Measurements from ENCODE around the gene NDUFV3. TPM values are rescaled to one million over a fixed set of nuclear protein-coding genes. Genes with fewer than 3 reads are reported as not detected.

NDUFV3 gene
- total RNA-seq, 2 experiments from 2014 or later, result 23.1 to 29.4 TPM

DNA sequence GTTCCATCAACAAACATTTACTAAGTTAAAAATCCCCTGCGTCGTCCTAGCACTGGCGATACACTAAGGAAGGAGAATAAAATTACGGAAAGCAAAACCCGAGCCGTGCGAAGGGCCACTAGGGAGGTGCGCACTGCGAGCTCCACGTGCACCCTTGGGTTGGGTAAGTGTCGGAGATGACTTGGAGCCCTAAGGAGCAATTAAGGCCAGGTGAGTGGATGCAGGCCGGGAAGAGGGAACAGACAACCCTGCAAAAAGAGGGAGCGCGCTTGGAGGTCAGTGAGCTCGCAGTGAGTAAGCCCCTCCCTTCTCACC lies 14.5 kb upstream of the NDUFV3 start:
- H3K9me2 ChIP-seq (ENCODE audit: insufficient read depth, low read length), result no peaks in the 10 kb centered on the region
- H2AFZ ChIP-seq (ENCODE audit: low read length), result peak overlapping the region; percentile 4; the same call in 1 of the 2 replicates
- peak overlapping the region; percentile 98 for H3K4me2 ChIP-seq (ENCODE audit: low read length)
- H4K20me1 ChIP-seq (ENCODE audit: insufficient read depth, low read length), result peaks cover 7% of the 10 kb centered on the region; the same call in 1 of the 2 replicates
- POLR2A ChIA-PET, result interaction anchor here (0.8 to 1.2 kb wide), 2 partner anchors 15 to 141 kb away, joined by 3 to 7 read pairs; partner anchors contain the start of gene NDUFV3
- BruUV-seq (replicated peaks), result no TSS peak
- peaks cover 20% of the 10 kb centered on the region for H3K4me1 ChIP-seq (ENCODE audit: insufficient read depth, low read length, poor library complexity, severe bottlenecking)
- no peak for TF ChIP-seq EZH2phosphoT487 (IDR thresholded peaks at IDR 0.05; ENCODE audit: borderline replicate concordance, low read depth, low read length)
- TF ChIP-seq, protein P1, sequence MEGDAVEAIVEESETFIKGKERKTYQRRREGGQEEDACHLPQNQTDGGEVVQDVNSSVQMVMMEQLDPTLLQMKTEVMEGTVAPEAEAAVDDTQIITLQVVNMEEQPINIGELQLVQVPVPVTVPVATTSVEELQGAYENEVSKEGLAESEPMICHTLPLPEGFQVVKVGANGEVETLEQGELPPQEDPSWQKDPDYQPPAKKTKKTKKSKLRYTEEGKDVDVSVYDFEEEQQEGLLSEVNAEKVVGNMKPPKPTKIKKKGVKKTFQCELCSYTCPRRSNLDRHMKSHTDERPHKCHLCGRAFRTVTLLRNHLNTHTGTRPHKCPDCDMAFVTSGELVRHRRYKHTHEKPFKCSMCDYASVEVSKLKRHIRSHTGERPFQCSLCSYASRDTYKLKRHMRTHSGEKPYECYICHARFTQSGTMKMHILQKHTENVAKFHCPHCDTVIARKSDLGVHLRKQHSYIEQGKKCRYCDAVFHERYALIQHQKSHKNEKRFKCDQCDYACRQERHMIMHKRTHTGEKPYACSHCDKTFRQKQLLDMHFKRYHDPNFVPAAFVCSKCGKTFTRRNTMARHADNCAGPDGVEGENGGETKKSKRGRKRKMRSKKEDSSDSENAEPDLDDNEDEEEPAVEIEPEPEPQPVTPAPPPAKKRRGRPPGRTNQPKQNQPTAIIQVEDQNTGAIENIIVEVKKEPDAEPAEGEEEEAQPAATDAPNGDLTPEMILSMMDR (conservative IDR thresholded peaks at IDR 0.05; ENCODE audit: low read length), result no peak
- no peaks in the 10 kb centered on the region for H3K9me3 ChIP-seq (ENCODE audit: low read length)
- H3K27ac ChIP-seq (ENCODE audit: low read depth, low read length, poor library complexity, severe bottlenecking), result peak overlapping the region; percentile 65
- H3K79me2 ChIP-seq (ENCODE audit: insufficient read depth, low read depth, low read length), result peaks cover 54% of the 10 kb centered on the region
- H3K4me3 ChIP-seq (ENCODE audit: low read depth, low read length, poor library complexity, severe bottlenecking), result peak overlapping the region; percentile 77
- intact Hi-C loops (cut with micrococcal nuclease; ENCODE audit: unreplicated experiment), result loop anchor here (2.0 to 5.0 kb wide), 2 partner anchors 14 to 221 kb away; partner anchors contain the start of gene NDUFV3
- CTCF ChIA-PET (ENCODE audit: unreplicated experiment), result no interaction called here
- H3K36me3 ChIP-seq (ENCODE audit: insufficient read depth, low read length), result peaks cover 45% of the 10 kb centered on the region
- no peak for DNase-seq (ENCODE audit: low spot score)

DNA sequence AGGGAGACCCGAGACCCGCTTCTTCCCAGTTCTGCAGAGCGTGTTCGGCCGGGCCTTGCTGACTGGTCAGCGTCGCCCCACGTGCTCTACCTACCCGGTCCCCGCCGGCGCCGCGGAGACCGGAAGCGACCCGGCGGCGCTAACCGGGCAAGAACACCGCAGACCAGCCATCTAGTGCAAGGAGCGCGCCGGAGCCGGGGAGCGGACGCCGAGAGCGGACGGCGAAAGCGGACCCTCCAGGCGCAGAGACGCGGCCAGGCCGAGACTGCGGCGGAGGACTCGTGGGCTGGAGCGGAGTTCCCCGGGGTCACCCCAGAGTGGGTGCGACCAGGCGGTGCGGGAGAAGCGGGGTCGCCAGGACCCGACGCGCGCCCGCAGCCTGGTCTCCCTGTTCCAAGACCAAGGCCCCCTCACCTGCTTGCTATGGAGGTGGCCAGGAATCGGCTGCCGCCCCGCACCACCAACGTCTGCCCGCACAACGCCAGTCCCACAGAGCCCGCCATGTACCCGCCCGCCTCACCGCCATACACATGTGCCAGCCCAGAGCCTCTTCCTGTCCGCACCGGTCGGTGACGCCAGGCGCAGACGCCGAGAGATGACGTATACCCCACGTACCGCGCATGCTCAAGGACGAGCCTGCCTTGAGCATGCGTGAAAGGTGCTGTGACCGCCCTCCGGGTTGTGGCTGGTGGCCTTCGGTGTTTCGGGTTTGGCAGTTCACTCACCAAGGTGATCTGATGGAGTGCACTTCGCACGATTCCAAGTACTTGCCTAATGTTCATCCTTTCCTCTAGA lies 13.9 kb upstream of the NDUFV3 start, which contains the start of gene WDR4:
TSS of gene WDR4 (minus strand) at position 547 of the 795 bp plus-strand sequence. CDS start at position 503, 44 bp downstream.
- CTCF ChIA-PET (ENCODE audit: unreplicated experiment), result no interaction called here
- intact Hi-C loops (cut with micrococcal nuclease; ENCODE audit: unreplicated experiment), result loop anchor here (2.0 to 5.0 kb wide), 2 partner anchors 14 to 222 kb away; partner anchors contain the start of gene NDUFV3
- DNase-seq (ENCODE audit: low spot score), result peak; percentile 98
- H3K79me2 ChIP-seq (ENCODE audit: insufficient read depth, low read depth, low read length), result peaks cover 51% of the 10 kb centered on the region
- H2AFZ ChIP-seq (ENCODE audit: low read length), result peak within 1 kb of the TSS; percentile 62; the same call in 1 of the 2 replicates
- H3K4me3 ChIP-seq (ENCODE audit: low read depth, low read length, poor library complexity, severe bottlenecking), result peak within 1 kb of the TSS; percentile 77
- H3K27ac ChIP-seq (ENCODE audit: low read depth, low read length, poor library complexity, severe bottlenecking), result peak within 1 kb of the TSS; percentile 65
- peak within 1 kb of the TSS; percentile 98 for H3K4me2 ChIP-seq (ENCODE audit: low read length)
- H3K9me3 ChIP-seq (ENCODE audit: low read length), result no peaks in the 10 kb centered on the region
- POLR2A ChIA-PET, result interaction anchor here (0.8 to 1.2 kb wide), 2 partner anchors 14 to 140 kb away, joined by 3 to 7 read pairs; partner anchors contain the start of gene NDUFV3
- TF ChIP-seq, protein P1 (conservative IDR thresholded peaks at IDR 0.05; ENCODE audit: low read length), result no peak
- TF ChIP-seq EZH2phosphoT487 (IDR thresholded peaks at IDR 0.05; ENCODE audit: borderline replicate concordance, low read depth, low read length), result no peak
- peaks cover 20% of the 10 kb centered on the region for H3K4me1 ChIP-seq (ENCODE audit: insufficient read depth, low read length, poor library complexity, severe bottlenecking)
- BruUV-seq (replicated peaks), result no TSS peak
- H3K36me3 ChIP-seq (ENCODE audit: insufficient read depth, low read length), result peaks cover 40% of the 10 kb centered on the region
- no peaks in the 10 kb centered on the region for H3K9me2 ChIP-seq (ENCODE audit: insufficient read depth, low read length)
- peaks cover 7% of the 10 kb centered on the region; the same call in 1 of the 2 replicates for H4K20me1 ChIP-seq (ENCODE audit: insufficient read depth, low read length)
